ENCODE measurements around the gene TFF3. TPM values are rescaled to one million over a fixed set of nuclear protein-coding genes. Genes with fewer than 3 reads are reported as not detected.

TFF3 gene
- total RNA-seq, 2 donors from 2014 or later = 21.1 to 24.4 TPM

Other genes starting within 250 kb of the TFF3 start
- gene UMODL1, start 244.1 kb downstream of the TFF3 start, total RNA-seq = not detected
- 10 to 100 TPM; 11.8 to 12.4 TPM for gene ABCG1, start 96.3 kb downstream of the TFF3 start, total RNA-seq
- not detected for gene TFF2, start 35.6 kb upstream of the TFF3 start, total RNA-seq
- not detected for gene TFF1, start 51.1 kb upstream of the TFF3 start, total RNA-seq
- not detected for gene TMPRSS3, start 80.6 kb upstream of the TFF3 start, total RNA-seq
- under 1 TPM; 0.32 to 0.38 TPM for gene UBASH3A, start 88.5 kb upstream of the TFF3 start, total RNA-seq
- under 1 TPM in 1 of 2 donors, not detected in 1; 0.19 TPM for gene RSPH1, start 180.8 kb upstream of the TFF3 start, total RNA-seq
- 1 to 10 TPM; 5.2 to 6.0 TPM for gene SLC37A1, start 198.4 kb upstream of the TFF3 start, total RNA-seq

Data from posterior vena cava (tissue), 2 donors.